PFSK-1 (cell line): ENCODE results near the gene CD8B.

Experiments
- FOXP2 ChIP-seq: optimal IDR thresholded peaks from 2 replicates; pipeline ENCODE3; 2011; ENCODE audit warnings: borderline replicate concordance, control low read depth, inconsistent platforms; ENCODE audit not compliant: insufficient read depth; ENCODE audit errors: extremely low read length, extremely low read depth
- POLR2AphosphoS5 ChIP-seq: IDR thresholded peaks from 2 replicates; pipeline ENCODE4 v1.6.1; 2012; ENCODE audit warnings: low read depth, mild to moderate bottlenecking, control low read depth, low read length, moderate library complexity
- REST ChIP-seq, 2 experiments: IDR thresholded peaks; 2 replicates each; pipeline versions ENCODE4 v1.6.1 to v1.8.0; 2011 to 2012; ENCODE audit warnings: low read depth in 2 of 2, low read length in 2 of 2, control low read depth in 1 of 2, inconsistent platforms in 1 of 2, mild to moderate bottlenecking in 1 of 2, moderate library complexity in 1 of 2; ENCODE audit not compliant: insufficient read depth in 1 of 2
- TAF1 ChIP-seq: IDR thresholded peaks from 2 replicates; pipeline ENCODE4 v1.6.1; 2012; ENCODE audit warnings: low read length, control low read depth, borderline replicate concordance; ENCODE audit not compliant: insufficient read depth

- TF ChIP-seq POLR2AphosphoS5 (no peak), FOXP2 (no peak), REST (IDR thresholded peaks at IDR 0.05; ENCODE audit: insufficient read depth in 1 of 2, low read depth in 2 of 2, low read length in 2 of 2) (no peak), TAF1 (no peak)
These were observed 30.1 kb downstream of the CD8B start for GRCh38 chr2:86831537-86831936.
